GM10266 (cell line): Measurements from ENCODE around the gene ARL5C.

Source experiments
- DNase-seq: peaks from one replicate; pipeline ENCODE4 v3.0.0; 2012; ENCODE audit errors: extremely low spot score
- CTCF ChIP-seq: IDR thresholded peaks from 2 replicates; pipeline ENCODE4 v1.5.1; 2012; ENCODE audit warnings: mild to moderate bottlenecking, low read depth; ENCODE audit not compliant: control insufficient read depth, insufficient read depth; ENCODE audit errors: missing control alignments

The ARL5C gene

GRCh38 chr17:39147221-39148185, 18.5 kb downstream of the ARL5C start:
- DNase-seq: no peak
- no peak for TF ChIP-seq CTCF

GRCh38 chr17:39146273-39146672, 19.7 kb downstream of the ARL5C start:
- TF ChIP-seq CTCF: no peak
- DNase-seq: no peak

GRCh38 chr17:39145143-39145542, 20.8 kb downstream of the ARL5C start:
- TF ChIP-seq CTCF: no peak
- DNase-seq: no peak

- no peak for DNase-seq
- TF ChIP-seq CTCF: no peak
Measured at GRCh38 chr17:39144416-39144840, 21.5 kb downstream of the ARL5C start.

GRCh38 chr17:39143552-39144093, 22.3 kb downstream of the ARL5C start:
- no peak for DNase-seq
- no peak for TF ChIP-seq CTCF

GRCh38 chr17:39141915-39142664, 23.9 kb downstream of the ARL5C start:
- DNase-seq: no peak
- no peak for TF ChIP-seq CTCF
